Inferior parietal cortex (tissue), 1 donor: ENCODE data around the gene TTC31.
"Not testable (repeated sequence)": the region's sequence is repeated elsewhere in the genome, so short reads cannot be mapped to it uniquely, and the experiment has no call there.

Experiments used
- DNase-seq: peaks from one replicate; pipeline ENCODE4 v3.0.0-alpha.2; 2016; ENCODE audit errors: extremely low spot score

TTC31 gene

GRCh38 chr2:74482801-74483674 is at the start of gene TTC31, which contains the start of gene CCDC142:
Gene TTC31, plus strand, starts transcription at chr2:74483081. Its CDS starts 15 bp downstream, at chr2:74483096.
Gene CCDC142, minus strand, starts transcription at chr2:74482998. Its CDS starts 161 bp downstream, at chr2:74482837.
- DNase-seq = peak; percentile 96

GRCh38 chr2:74436111-74436805 is 46.6 kb upstream of the TTC31 start:
- no peak for DNase-seq

GRCh38 chr2:74436848-74437695 is 45.8 kb upstream of the TTC31 start:
- no peak for DNase-seq

DNA sequence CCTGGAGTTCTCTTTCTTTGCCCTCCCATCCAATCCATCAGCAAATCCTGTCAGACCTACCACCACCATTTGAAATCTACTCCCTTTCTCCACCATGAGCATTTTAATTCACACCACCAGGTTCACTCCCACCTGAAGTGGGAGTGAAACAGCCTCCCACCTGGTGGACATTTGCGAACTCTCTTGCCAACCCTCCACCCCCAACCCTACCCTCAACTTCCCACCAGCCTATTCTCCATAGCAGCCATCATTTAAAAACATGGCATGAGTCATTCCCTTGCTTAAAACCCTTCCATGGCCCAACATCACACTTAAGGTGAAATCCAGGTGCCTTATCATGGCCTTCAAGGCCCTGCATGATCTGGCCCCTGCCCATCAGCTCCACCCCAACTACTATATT is 44.6 kb upstream of the TTC31 start:
- no peak for DNase-seq

- no peak for DNase-seq
These were observed 43.5 kb upstream of the TTC31 start for GRCh38 chr2:74439373-74439772.

- peak; percentile 80 for DNase-seq
These were observed 43.0 kb upstream of the TTC31 start for GRCh38 chr2:74439803-74440377.

DNA sequence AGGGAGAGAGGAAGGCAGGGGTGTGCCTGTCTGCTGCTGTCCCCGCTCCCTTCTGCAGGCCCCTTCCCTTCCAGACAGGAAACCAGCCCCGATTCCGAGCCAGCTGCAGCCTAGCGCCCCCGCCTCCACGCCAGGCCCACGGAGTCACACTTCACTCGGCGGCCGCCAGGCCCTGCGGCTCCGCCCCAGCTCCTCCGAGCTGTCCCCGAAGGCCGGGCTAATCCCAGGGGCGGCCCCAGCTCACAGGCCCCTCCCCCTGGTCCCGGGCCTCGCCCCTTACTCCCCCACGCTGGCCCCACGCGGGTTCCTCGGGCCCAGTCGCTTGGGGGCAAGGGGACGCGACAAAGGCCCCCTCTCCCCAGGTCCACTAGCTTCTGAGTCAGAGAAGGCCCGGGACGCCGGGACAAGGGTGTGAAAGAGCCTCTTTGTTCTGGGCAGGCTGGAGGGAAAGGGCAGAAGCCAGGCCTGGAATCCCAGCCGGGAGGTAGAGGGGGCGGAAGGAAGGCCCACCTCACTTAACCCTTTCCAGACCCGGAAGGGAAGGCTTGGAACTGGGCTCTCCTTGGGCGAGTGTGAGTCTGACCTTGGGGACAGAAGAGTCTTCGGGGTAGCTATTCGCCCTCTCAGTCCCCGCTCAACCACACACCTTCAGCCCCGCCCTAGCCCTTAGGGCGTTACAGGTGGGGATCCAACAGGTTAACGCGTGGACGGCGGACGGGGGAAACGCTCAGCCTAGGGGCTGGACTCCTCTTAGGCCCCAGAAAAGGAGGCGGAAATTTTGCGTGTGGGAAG is 42.3 kb upstream of the TTC31 start:
- DNase-seq = peak; percentile 78

DNA sequence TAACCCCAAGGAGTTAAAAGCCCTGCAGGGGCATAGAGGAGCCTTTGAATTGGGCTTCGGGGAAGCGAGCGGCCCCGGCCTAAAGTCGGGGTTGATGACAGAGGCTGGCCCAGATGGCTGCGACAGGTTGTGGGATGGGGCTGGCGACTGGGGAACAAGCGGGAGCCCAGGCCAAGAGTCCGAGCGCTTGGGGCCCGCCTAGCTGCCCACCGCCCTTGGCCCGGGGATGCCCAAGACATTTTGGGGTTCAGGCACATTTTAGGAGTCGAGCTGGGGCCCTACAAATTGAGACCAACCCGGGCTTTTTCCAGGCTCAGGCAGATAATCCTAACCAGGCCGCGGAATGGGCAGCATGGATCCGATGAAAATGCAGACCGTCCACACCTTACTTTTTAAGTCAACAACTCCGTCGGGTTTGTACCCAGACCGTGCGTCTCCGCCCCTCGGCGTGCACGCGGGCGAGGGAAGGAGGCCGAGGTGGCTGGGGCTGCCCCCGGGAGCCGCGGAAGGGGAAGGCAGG is 41.7 kb upstream of the TTC31 start:
- no peak for DNase-seq

GRCh38 chr2:74441690-74442482 is 41.0 kb upstream of the TTC31 start, which contains the start of gene RTKN:
Gene RTKN, minus strand, starts transcription at chr2:74441937. Its CDS starts 121 bp downstream, at chr2:74441816.
- DNase-seq = no peak

DNA sequence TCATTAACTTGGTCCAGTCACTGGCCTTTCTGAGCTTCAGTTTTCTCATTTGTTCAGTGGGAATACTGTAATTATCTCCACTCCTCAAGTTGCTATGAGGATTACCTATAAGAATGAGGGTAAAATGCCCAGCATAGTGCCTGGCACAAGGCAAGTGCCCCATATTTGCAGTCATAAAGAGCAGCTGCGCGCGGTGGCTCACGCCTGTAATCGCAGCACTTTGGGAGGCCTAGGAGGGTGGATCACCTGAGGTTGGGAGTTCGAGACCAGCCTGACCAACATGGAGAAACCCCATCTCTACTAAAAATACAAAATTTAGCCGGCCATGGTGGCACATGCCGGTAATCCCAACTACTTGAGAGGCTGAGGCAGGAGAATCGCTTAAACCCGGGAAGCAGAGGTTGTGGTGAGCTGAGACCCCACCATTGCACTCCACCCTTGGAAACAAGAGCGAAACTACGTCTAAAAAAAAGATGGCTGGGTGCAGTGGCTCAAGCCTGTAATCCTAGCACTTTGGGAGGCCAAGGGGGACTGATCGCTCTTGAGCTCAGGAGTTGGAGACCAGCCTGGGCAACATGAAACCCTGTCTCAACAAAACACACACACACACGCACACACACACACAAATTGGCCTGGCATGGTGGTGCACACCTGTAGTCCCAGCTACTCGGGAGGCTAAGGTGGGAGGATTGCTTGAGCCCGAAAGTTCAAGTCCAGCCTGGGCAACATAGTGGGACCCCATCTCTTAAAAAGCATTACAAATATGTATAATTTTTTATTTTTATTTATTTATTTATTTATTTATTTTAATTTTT is 40.2 kb upstream of the TTC31 start:
- not testable (repeated sequence) for DNase-seq

DNA sequence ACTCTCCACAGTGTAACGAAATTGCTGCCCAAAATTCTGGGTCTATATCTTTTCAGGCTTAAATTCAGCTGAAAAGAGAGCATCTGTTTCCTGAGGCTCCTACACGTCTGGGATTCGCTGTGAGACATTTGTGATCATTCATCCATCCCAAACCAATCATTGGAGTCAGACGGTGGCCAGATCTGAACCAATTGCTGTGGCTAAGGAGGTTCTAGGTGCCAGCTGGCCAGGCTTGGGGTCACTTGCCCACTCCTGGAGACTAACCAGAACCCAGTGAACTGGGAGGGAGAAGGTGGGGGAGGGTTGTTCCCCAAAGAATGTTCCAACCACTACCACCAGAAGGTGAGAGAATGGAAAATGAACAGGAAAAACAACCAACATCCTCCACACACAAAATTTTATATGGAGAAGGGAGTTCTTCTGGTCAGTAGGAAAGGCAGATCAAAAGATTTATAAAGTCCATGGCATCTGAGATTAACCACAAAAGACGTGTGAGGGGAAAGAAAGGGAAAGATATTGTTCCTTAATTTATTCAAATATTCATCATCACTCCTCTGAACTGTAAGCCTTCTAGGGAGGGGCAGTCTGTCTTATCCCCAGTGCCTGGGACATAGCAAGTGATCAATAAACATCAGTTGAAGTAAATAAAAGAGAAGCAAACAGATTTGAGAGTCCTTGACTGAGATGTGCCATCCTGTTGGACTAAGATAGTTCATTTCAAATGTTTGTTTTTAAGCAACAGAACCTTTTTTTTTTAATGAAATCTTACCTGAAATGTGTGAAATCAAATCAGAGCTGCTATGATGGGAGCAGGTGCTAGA is 38.2 kb upstream of the TTC31 start:
- DNase-seq = no peak

GRCh38 chr2:74447230-74447999 is 35.5 kb upstream of the TTC31 start:
- DNase-seq = no peak

- no peak for DNase-seq
These were observed 34.1 kb upstream of the TTC31 start for GRCh38 chr2:74448771-74449170.

DNA sequence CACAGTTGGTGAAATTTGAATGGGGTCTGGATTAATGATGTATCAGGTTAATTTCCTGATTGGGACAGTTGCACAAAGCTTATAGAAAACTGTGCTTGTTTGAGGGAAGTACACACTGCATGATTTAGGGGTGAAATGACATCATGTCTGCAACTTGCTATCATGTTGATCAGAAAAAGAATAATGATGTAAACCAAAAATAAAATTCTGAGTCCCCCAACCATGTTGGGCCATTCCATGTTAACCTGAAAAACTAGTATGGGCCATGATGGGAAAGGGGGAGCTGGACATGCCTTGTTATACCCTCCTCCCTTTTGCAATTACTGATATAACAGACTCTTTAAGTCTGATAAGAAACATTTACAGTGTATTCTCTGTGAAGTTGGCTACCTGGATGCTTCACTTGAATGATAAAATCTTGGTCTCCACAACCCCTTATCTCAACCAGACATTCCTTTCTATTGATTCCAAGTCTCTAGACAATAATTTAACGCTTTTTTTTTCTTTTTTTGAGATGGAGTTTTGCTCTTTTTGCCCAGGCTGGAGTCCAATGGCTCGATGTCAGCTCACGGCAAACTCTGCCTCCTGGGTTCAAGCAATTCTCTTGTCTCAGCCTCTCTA is 32.2 kb upstream of the TTC31 start:
- no peak for DNase-seq

GRCh38 chr2:74454654-74455511 is 28.0 kb upstream of the TTC31 start, which contains the start of gene INO80B:
Gene INO80B, plus strand, starts transcription at chr2:74455087. Its CDS starts 30 bp downstream, at chr2:74455117.
- DNase-seq = peak; percentile 99
